Measurements from ENCODE around the gene PTPRD. TPM values are rescaled to one million over a fixed set of nuclear protein-coding genes. Genes with fewer than 3 reads are reported as not detected.
A peak's percentile ranks its signal among the peaks of the same experiment; 100 is the strongest.

PTPRD gene
- total RNA-seq, 1 donor, result 11.5 TPM

GRCh38 chr9:8754751-8755150, 1858.1 kb downstream of the PTPRD start:
- TF ChIP-seq CTCF (IDR thresholded peaks at IDR 0.05; ENCODE audit: insufficient read depth, low read length), result no peak
- DNase-seq (ENCODE audit: low read depth), result no peak

DNA sequence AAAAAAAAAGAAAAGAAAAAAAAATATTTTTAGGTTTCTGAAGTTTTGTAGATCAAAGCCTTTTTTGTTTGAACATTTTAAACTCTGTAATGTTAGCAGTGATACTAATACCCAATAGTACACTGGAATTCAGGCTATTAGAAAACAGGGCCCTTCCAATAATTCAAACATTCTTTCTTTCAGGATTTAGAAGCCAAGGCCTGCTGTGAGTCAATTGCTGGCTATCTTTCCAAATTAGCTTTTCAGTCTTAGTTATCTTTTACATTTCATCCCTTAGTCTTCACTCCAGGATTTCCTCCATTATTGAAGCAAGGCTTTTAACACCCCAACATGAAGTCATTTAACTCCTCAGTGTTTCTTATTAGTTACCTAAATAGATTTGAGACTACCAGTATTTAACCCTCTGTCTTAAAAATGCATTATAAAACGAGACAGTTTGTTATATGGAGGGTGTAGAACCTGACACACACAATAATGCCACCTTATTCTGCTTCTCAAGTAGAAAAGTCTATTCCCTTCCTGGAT, 1861.3 kb downstream of the PTPRD start:
- no peak overlapping the region for H3K4me3 ChIP-seq (ENCODE audit: low read depth, low read length)
- DNase-seq (ENCODE audit: low read depth), result peak; percentile 52
- TF ChIP-seq CTCF (IDR thresholded peaks at IDR 0.05; ENCODE audit: insufficient read depth, low read length), result no peak

More at GRCh38 chr9:8754751-8755150, 1858.1 kb downstream of the PTPRD start:
- H3K4me3 ChIP-seq (ENCODE audit: low read depth, low read length), result no peak overlapping the region

DNA sequence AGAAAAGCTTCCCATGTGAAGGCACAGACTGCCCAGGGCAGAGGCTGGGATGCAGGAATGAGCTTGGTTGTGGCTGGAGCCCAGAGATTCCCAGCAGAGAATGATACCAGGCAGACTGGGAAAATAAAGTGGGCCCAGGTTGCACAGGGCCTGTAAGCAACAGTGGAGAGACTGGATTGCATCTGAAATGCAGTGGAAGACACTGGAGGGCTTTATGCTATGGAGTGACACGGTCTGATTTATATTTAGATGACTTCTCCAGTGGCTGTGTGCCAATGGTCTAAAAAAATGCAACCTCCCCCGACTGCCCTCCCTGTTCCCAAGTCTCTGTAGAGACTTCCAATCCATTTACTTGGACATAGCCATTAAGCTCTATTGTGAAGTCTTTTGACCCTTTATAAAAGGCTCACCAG, 1862.2 kb downstream of the PTPRD start:
- H3K4me3 ChIP-seq (ENCODE audit: low read depth, low read length), result no peak overlapping the region
- TF ChIP-seq CTCF (IDR thresholded peaks at IDR 0.05; ENCODE audit: insufficient read depth, low read length), result no peak
- DNase-seq (ENCODE audit: low read depth), result peak; percentile 45

- no peak for TF ChIP-seq CTCF (IDR thresholded peaks at IDR 0.05; ENCODE audit: insufficient read depth, low read length)
- no peak overlapping the region for H3K4me3 ChIP-seq (ENCODE audit: low read depth, low read length)
- no peak for DNase-seq (ENCODE audit: low read depth)
Measured at GRCh38 chr9:8745347-8745746, 1867.5 kb downstream of the PTPRD start.

- H3K4me3 ChIP-seq (ENCODE audit: low read depth, low read length), result no peak overlapping the region
- TF ChIP-seq CTCF (IDR thresholded peaks at IDR 0.05; ENCODE audit: insufficient read depth, low read length), result no peak
- DNase-seq (ENCODE audit: low read depth), result no peak
Measured at GRCh38 chr9:8738945-8739344, 1873.9 kb downstream of the PTPRD start.

DNA sequence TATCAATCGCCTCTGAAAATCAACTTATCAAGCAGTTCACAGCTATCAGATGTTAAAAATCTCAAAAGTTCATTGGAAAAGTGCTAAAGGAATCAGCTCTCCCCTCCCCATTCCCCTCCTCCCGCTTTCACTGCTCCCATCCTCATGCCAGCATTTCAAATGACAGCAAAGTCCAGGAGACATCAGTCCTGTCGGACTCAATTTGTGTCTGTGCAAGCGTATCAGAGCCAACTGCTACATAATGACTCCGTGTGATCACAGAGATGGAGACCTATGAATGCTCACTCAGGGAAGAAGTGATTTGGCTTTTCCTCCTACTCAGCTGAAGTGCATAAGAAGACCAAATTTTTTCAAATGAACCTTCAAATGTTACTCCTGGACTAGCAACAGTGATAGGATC, 1876.0 kb downstream of the PTPRD start:
- H3K4me3 ChIP-seq (ENCODE audit: low read depth, low read length), result no peak overlapping the region
- DNase-seq (ENCODE audit: low read depth), result no peak
- TF ChIP-seq CTCF (IDR thresholded peaks at IDR 0.05; ENCODE audit: insufficient read depth, low read length), result no peak

DNA sequence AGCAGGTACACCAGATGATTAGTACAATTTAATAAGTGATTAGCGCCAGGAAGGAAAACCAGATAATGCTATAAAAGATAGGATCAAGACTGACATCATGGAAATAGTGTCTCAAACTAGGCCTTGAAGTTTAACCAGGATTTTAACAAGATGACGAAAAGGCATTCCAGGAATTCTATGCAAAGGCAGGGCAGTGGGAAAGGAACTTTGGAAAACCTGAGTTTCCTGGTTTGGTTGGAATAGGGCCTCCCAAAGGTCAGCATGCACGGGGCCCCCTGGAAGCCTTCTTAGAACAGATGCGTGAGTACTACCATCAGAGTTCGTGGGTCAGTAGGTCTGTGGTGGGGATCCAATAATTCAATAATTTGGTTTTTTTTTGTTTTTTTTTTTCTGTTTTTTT, 1878.0 kb downstream of the PTPRD start:
- DNase-seq (ENCODE audit: low read depth), result peak; percentile 39
- H3K4me3 ChIP-seq (ENCODE audit: low read depth, low read length), result no peak overlapping the region
- TF ChIP-seq CTCF (IDR thresholded peaks at IDR 0.05; ENCODE audit: insufficient read depth, low read length), result no peak
